ENCODE results near the gene MEIOB.
"Not testable (repeated sequence)": the region's sequence is repeated elsewhere in the genome, so short reads cannot be mapped to it uniquely, and the experiment has no call there.

Gene MEIOB

GRCh38 chr16:1871974-1872635 lies at the start of gene MEIOB:
Gene MEIOB (minus strand): TSS chr16:1872164. CDS start chr16:1868175, 3,989 bp downstream.
- TF ChIP-seq CTCF (IDR thresholded peaks at IDR 0.05; ENCODE audit: insufficient read depth, low read depth, low read length, missing control alignments): no peak
- H3K4me3 ChIP-seq (ENCODE audit: low read length): no peak within 1 kb of the TSS
- peak; percentile 33 for DNase-seq (ENCODE audit: low read depth)

- no peak for TF ChIP-seq CTCF (IDR thresholded peaks at IDR 0.05; ENCODE audit: insufficient read depth, low read depth, low read length, missing control alignments)
- H3K4me3 ChIP-seq (ENCODE audit: low read length): no peak overlapping the region
- no peak for DNase-seq (ENCODE audit: low read depth)
These were observed 48.8 kb upstream of the MEIOB start for GRCh38 chr16:1920727-1921171.

- not testable (repeated sequence) for DNase-seq (ENCODE audit: low read depth)
These were observed 48.2 kb upstream of the MEIOB start for GRCh38 chr16:1920122-1920521.

GRCh38 chr16:1919327-1919998 lies 47.5 kb upstream of the MEIOB start:
- H3K4me3 ChIP-seq (ENCODE audit: low read length): no peak overlapping the region
- no peak for TF ChIP-seq CTCF (IDR thresholded peaks at IDR 0.05; ENCODE audit: insufficient read depth, low read depth, low read length, missing control alignments)
- no peak for DNase-seq (ENCODE audit: low read depth)

More at GRCh38 chr16:1920122-1920521, 48.2 kb upstream of the MEIOB start:
- H3K4me3 ChIP-seq (ENCODE audit: low read length): not testable (repeated sequence)

- H3K4me3 ChIP-seq (ENCODE audit: low read length): peak within 1 kb of the TSS; percentile 16
- TF ChIP-seq CTCF (IDR thresholded peaks at IDR 0.05; ENCODE audit: insufficient read depth, low read depth, low read length, missing control alignments): no peak
- no peak for DNase-seq (ENCODE audit: low read depth)
These were observed 46.7 kb upstream of the MEIOB start, which contains the start of gene HS3ST6 for GRCh38 chr16:1918351-1919326. Gene HS3ST6 (minus strand): TSS chr16:1918415. CDS start chr16:1918323, 92 bp downstream.

- no peak for TF ChIP-seq CTCF (IDR thresholded peaks at IDR 0.05; ENCODE audit: insufficient read depth, low read depth, low read length, missing control alignments)
- H3K4me3 ChIP-seq (ENCODE audit: low read length): peak overlapping the region; percentile 16
- DNase-seq (ENCODE audit: low read depth): no peak
These were observed 45.8 kb upstream of the MEIOB start for GRCh38 chr16:1917665-1918350.

All from epithelial cell of esophagus (primary cell).